UCSD-AML1 (cell line): ENCODE data around the gene ITGA2B.
"Not testable (repeated sequence)": the region's sequence is repeated elsewhere in the genome, so short reads cannot be mapped to it uniquely, and the experiment has no call there.

Experiments
- DNase-seq: peaks from one replicate; lab custom pipeline; 2025; ENCODE audit not compliant: unreplicated experiment; lab: John Stamatoyannopoulos, UW

Gene ITGA2B

DNA sequence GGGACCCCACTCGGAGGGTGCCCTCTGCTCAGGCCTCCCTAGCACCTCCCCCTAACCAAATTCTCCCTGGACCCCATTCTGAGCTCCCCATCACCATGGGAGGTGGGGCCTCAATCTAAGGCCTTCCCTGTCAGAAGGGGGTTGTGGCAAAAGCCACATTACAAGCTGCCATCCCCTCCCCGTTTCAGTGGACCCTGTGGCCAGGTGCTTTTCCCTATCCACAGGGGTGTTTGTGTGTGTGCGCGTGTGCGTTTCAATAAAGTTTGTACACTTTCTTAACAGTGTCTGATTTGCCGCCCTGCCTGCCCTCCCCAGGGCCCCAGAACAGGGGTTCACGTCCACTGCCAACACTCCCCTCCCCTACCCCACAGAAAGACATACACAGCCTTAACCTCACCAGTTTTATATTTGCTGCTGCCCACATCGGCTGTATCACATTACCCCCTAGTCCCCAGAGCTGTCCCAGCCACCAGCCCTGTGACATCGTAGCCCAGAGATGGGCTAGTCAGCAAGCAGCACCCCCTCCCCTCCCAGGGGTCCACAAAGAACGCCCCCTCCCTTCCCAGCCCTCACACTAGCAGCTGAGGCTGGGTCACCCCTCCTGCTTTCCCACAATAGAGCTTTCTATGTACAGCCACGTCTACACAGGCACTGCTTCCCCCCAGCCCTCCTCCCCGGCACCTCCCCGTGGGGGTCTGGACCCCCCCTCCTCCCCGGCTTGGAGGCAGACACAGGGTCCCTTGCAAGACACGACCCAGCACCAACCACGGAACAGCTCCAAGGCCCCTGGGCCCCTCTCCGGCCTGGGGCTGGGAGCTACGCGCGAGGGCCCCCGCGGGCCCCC lies 36.4 kb downstream of the ITGA2B start:
- DNase-seq = no peak

DNA sequence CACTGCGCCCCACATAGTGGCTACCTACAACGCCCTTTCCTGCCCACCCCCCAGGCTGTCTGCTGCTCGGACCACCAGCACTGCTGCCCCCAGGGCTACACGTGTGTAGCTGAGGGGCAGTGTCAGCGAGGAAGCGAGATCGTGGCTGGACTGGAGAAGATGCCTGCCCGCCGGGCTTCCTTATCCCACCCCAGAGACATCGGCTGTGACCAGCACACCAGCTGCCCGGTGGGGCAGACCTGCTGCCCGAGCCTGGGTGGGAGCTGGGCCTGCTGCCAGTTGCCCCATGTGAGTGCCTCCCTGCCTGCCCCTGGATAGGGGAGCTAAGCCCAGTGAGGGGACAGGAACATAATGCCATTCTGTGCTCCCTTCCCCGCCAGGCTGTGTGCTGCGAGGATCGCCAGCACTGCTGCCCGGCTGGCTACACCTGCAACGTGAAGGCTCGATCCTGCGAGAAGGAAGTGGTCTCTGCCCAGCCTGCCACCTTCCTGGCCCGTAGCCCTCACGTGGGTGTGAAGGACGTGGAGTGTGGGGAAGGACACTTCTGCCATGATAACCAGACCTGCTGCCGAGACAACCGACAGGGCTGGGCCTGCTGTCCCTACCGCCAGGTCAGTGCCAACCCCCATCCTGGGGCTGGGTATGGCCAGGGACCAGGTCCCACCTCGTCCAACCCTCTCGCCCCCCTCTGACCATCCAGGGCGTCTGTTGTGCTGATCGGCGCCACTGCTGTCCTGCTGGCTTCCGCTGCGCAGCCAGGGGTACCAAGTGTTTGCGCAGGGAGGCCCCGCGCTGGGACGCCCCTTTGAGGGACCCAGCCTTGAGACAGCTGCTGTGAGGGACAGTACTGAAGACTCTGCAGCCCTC lies 37.3 kb downstream of the ITGA2B start:
- DNase-seq = no peak

DNA sequence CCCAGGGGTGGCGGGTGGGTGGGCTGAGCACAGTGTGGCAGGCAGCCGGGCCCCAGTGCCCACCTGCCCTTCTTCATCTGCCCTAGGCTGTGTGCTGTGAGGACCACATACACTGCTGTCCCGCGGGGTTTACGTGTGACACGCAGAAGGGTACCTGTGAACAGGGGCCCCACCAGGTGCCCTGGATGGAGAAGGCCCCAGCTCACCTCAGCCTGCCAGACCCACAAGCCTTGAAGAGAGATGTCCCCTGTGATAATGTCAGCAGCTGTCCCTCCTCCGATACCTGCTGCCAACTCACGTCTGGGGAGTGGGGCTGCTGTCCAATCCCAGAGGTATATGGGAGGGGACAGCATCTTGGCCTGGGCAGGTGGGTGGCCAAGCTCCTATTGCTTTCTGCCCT lies 38.0 kb downstream of the ITGA2B start:
- DNase-seq = no peak

DNA sequence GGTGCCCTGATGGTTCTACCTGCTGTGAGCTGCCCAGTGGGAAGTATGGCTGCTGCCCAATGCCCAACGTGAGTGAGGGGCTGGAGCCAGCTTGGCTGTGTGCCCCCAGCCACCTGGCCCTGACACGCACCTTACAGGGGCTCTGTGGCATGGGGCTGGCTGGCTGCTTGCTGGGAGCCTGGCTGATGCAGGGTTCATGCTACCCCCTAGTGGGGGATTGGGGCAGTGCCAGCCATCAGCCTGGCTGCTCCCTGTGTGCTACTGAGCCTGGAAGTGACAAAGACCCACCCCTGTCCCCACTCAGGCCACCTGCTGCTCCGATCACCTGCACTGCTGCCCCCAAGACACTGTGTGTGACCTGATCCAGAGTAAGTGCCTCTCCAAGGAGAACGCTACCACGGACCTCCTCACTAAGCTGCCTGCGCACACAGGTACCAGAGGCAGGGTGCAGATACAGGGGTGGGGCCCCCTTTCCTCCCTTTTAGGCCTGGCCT lies 38.7 kb downstream of the ITGA2B start:
- peak; percentile 70 for DNase-seq

DNA sequence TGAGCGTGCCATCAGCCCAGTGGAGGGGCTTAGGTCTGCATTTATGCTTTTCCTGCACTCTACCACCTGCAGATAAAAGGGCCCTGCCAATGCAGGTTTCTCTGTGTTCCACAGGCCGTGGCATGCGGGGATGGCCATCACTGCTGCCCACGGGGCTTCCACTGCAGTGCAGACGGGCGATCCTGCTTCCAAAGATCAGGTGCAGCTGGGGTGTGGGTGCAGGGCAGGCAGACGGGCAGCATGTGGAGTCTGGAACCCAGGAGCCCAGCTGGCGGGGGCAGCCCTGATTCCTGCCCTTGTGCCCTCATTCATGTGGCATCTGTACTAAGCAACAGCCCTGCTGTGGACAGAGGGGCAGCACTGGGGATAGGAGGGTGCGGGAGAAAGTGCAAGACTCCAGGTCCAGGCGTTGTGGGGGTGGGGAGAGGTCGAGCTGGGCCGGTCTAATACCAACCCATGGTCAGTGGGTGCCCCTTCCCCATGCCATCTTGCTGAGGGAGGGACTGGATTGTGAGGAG lies 39.8 kb downstream of the ITGA2B start:
- no peak for DNase-seq

DNA sequence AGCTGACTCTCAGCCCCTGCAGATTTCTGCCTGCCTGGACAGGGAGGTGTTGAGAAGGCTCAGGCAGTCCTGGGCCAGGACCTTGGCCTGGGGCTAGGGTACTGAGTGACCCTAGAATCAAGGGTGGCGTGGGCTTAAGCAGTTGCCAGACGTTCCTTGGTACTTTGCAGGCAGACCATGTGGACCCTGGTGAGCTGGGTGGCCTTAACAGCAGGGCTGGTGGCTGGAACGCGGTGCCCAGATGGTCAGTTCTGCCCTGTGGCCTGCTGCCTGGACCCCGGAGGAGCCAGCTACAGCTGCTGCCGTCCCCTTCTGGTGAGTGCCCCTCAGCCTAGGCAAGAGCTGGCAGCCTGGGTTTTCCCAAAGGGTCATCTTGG lies 40.5 kb downstream of the ITGA2B start:
- no peak for DNase-seq

DNA sequence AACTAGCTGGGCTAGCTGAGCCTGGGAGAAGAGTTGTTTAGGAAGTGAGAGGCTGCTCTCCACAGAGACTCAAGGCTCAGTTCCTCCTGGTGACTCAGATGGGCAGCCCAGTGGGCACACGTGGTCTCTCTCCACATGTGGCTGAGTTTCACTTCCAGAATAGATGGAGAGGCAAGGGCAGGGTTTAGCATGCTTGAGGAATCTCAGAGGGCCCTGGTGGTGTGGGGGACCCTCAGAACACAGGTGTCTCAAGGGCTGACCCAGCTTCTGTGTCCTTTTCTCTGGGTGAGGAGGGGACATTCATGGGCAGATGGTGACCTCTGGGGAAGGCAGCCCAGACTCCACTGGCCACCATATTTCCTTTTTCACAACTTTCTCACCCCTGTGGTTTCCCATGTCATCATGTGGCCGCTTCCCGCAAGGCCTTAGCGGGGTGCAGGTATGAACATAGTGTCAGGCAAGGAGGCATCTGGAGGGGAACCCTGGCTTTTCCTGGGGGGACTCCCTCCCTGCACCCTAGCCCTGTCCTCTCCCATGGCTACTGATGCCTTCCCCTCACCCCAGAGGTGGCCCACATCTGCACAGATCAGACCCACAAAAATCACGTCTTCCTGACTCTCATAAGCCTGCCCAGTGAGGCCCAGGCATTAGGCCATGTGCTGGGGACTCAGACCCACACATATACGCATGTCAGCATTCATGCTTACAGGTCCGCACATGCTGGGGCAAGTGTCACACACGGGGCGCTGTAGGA lies 41.0 kb downstream of the ITGA2B start:
- peak; percentile 30 for DNase-seq

DNA sequence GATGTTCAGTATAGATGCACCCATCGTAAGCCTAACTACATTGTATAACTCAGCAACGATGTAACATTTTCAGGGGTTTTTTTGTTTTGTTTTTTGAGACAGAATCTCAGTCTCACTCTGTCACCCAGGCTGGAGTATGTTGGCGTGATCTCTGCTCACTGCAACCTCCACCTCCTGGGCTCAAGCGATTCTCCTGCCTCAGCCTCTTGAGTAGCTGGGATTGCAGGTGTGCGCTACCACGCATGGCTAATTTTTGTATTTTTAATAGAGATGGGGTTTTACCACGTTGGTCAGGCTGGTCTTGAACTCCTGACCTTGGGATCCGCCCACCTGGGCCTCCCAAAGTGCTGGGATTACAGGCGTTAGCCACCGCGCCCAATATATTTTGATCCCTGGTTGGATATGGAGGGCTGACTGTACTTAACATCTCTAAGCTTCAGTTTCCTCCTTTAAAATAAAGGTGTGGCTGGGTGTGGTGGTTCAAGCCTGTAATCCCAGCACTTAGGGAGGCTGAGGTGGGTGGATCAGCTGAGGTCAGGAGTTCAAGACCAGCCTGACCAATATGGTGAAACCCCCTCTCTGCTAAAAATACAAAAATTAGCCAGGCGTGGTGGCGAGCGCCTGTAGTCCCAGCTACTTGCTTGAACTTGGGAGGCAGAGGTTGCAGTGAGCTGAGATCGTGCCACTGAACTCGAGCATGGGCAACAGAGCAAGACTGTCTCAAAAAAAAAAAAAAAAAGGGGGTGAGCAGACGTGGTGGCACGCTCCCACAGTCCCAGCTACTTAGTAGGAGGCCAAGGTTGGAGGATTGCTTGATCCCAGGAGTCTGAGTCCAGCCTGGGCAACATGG lies 42.0 kb downstream of the ITGA2B start:
- not testable (repeated sequence) for DNase-seq

DNA sequence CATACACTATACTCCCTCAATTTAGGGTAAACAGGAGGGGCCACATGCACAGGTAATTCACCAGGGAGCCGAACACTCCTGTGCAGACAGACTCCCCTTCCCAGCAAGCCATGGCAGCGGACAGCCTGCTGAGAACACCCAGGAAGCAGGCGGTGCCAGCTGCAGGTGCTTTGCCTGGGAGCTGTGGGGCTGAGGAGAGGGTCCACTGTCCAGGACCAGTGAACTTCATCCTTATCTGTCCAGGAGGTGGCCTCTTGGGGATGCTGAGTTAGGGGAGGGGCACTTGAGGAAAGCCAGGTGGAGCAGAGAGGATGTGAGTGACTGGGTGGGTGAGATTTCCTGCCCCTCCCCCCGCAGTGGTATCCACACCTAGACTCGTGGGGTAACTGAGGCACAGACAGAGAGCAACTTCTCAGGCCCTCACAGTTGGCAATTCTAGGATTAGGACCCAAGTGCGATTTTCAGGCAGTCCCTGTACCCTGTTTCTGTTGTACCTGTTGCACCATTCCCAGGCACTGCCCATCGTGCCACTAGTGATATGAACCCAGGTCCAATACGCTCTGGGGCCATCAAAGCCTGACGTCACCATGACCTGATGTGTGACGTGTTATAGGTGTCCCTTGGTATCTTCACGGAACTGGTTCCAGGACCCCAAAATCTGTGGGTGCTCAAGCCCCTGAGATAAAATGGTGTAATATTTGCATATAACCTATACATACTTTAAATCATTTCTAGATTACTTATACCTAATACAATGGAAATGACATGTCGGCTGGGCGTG lies 43.2 kb downstream of the ITGA2B start:
- no peak for DNase-seq

DNA sequence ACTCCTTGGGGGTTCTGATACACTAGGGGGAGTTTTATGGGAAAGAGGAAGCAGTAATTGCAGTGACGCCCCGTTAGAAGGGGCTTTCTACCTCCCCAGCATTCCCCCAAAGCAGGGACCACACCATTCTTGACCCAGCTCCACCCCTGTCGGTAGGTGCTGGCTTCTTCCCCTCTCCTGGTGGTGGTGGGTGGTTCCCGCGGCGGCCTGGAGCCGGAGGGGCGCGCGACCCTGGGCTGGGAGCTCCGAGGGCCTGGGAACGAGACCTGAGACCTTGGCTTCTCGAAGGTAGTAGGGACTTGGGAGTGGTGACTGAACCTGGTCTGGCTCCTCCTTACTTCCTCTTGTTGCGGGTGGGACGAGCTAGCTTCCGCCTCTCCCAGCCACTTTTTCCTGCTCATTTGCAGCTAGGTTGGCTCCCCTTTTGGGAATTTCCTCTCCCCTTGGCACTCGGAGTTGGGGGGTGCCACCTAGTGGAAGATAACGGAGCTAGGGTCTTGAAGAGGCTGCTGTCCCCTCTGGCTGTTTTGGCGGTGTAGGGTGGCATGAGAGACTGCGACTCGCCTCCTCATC lies 43.9 kb downstream of the ITGA2B start:
- DNase-seq = peak; percentile 62

DNA sequence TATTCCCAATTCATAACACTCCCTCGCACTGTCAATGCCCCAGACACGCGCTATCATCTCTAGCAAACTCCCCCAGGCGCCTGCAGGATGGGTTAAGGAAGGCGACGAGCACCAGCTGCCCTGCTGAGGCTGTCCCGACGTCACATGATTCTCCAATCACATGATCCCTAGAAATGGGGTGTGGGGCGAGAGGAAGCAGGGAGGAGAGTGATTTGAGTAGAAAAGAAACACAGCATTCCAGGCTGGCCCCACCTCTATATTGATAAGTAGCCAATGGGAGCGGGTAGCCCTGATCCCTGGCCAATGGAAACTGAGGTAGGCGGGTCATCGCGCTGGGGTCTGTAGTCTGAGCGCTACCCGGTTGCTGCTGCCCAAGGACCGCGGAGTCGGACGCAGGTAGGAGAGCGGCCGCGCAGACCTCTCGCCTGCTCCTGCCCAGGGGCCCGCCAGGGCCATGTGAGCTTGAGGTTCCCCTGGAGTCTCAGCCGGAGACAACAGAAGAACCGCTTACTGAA lies 44.5 kb downstream of the ITGA2B start, which contains the start of gene GRN:
Gene GRN, plus strand, starts transcription at position 364 of the 515 bp plus-strand sequence. CDS start 3,863 bp downstream, outside the sequence.
- DNase-seq = peak; percentile 90

DNA sequence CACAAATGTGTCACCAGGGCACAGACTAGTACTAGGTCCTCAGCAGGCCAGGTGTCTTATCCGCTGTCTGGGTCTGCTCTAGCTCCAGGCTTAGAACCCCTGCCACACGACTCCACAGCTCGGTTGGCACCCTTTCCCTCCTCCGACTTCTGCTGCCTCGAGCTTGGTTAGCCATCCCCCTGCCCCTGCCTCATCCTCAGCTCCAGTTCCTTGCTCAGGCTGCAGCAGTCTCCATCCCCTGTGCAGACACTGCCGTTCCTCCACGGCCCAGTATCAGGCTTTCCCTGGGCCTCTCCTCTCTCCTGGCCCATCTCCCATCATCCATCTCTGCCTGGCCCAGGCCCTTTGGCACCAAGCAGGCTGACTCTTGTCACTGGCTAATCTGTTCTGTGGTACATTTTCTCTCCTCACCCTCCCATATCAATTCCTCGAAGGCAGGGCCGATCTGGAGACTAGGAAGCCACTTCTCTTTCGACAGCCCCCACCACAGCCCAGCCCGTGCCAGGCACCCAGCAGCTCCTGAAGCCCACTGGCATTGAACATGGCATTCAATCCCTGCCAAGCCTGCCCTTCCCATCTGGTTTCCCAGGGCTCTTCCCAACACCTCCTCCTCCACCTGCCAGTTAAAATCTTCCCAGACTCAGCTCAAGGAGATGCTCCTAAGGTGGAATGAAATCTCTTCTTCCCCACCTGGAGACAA lies 45.8 kb downstream of the ITGA2B start:
- no peak for DNase-seq

DNA sequence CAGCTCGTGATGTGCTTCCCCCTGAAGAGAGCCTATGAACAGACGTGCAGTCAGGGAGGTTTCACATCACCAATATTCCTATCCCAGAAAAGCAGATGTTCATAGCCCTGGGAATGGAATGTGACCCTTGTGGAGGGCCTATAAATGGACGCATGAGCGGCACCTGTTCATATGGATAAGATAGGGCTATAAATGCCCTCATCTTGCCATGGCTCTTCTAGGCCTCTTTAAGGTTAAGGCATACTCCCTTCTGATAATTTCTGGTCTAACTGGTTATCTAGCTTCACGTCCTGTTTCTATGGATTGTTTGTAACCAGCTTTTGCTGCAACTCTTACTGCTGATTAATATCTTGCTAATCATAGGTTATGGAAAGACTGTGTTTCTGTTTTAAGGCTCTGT lies 48.9 kb downstream of the ITGA2B start:
- not testable (repeated sequence) for DNase-seq

DNA sequence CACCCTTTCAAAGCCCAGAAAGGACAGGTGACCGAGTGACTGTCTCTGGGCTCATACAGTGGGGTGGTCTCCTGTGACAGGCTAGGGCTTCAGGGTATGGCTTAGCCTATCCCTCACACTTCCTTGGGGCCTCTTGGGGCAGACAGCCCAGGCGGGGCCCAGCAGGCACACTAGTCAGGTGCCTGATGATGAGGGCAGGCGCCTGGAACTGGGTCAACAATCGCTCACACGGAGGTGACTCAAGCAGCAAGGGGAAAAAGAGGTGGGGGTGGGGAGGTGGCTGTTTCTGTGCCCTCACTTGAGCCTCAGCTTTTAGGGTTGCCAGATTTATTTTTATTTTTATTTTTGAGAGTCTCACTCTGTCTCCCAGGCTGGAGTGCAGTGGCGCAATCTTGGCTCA lies 50.7 kb downstream of the ITGA2B start:
- no peak for DNase-seq

DNA sequence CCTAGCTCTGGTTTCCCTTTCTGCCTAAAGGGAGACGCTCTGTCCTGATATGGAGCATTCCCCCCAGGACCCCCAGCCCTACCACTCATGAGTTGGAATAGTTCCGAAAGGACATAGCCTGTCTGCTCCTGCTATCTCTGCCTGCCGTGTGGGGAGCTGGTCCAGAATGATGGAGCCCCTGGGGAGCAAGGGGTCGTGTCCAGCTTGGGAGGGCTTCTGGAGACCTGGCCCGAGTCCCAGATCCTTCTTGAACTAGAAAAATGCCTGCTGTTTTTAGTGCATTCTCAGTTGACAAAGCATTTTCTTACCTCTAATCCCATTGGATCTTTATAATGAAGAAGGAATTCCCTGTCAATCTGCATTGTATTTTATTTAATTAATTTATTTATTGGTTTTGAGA lies 53.5 kb downstream of the ITGA2B start:
- no peak for DNase-seq

DNA sequence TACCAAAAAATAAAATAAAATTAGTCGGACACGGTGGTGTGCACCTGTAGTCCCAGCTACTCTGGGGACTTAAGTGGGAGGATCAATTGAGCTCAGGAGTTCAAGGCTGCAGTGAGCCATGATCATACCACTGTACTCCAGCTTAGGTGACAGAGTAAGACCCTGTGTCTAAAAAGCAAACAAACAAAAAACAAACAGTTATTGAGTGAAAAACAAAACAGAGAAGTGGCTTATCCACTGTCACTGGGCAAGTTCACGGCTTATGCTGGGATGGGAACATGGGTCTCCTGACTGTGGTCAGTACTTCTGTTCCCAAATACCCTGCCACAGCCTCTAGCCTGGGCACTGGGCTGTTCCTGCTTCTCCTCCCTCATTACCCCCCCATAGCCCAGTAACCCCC lies 53.9 kb downstream of the ITGA2B start:
- no peak for DNase-seq

DNA sequence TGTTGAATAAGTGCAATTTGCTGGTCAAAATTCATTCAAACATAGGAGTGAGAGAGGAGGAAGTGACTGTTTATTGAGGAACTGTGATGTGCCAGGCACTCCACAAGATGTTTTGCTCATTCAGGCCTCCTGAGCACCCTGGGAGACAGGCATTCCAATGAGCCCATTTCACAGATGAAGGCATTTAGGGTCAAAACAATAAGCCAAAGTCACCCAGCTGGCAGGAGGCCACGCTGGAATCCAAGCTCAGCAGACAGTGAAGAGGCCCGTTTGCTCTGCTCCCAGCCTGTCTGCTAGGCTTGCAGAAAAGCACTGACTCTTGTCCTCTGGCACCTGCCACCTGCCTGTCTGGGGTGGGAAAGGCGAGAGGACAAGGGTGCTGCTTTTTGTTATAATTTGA lies 54.7 kb downstream of the ITGA2B start:
- no peak for DNase-seq

DNA sequence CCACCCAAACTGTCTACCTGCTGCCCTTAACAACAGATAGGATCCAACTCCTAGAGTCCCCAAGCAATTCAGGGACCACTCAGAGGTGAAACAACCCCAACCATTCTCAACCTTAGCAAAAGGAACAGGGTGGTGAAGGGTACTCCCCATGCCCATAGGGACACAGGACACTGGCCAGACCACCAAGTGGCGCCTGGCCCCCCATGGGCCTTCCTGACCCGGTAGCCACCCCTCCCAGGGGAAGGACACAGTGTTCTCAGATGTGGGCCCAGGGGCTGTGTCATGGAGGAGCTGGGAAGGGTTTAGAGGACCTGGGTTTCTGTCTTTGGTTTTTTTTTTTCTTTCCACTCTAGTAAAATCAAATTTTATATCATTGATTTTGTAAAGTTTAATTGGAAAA lies 55.1 kb downstream of the ITGA2B start:
- DNase-seq = no peak
